Heart right ventricle (tissue), 16 donors: ENCODE results near the gene LAMA4. TPM values are rescaled to one million over a fixed set of nuclear protein-coding genes. Genes with fewer than 3 reads are reported as not detected.

Experiments
- ATAC-seq, 8 donors: fragments of 200-7000 bp; cut with Tn5 transposase; one replicate each; pipeline ENCODE4 v1.9.1; 2020; ENCODE audit warnings: mild to moderate bottlenecking in 8 of 8, moderate library complexity in 8 of 8, moderate number of reproducible peaks in 1 of 8
- DNase-seq, 2 donors: peaks; one replicate each; pipeline ENCODE4 v3.0.0-alpha.2; 2020
- H3K27ac ChIP-seq, 10 donors: fragments of 200-600 bp; sonication (generic) in 2 of 10; one replicate each; pipeline versions ENCODE4 v1.5.0 to v1.8.0; 2020 to 2022; ENCODE audit warnings: mild to moderate bottlenecking in 3 of 10
- H3K27me3 ChIP-seq, 7 donors: fragments of 200-600 bp; one replicate each; pipeline ENCODE4 v1.8.0; 2021 to 2022; ENCODE audit warnings: mild to moderate bottlenecking in 2 of 7
- H3K36me3 ChIP-seq, 9 donors: fragments of 200-600 bp; sonication (generic) in 1 of 9; one replicate each; pipeline versions ENCODE4 v1.5.0 to v1.8.0; 2020 to 2022; ENCODE audit warnings: mild to moderate bottlenecking in 2 of 9
- H3K4me1 ChIP-seq, 9 donors: fragments of 200-600 bp; sonication (generic) in 1 of 9; one replicate each; pipeline versions ENCODE4 v1.5.0 to v1.8.0; 2020 to 2022; ENCODE audit warnings: mild to moderate bottlenecking in 4 of 9
- H3K4me3 ChIP-seq, 10 donors: fragments of 200-600 bp; sonication (generic) in 2 of 10; one replicate each; pipeline versions ENCODE4 v1.5.0 to v1.8.0; 2020 to 2022; ENCODE audit warnings: mild to moderate bottlenecking in 7 of 10, moderate library complexity in 2 of 10
- H3K9me3 ChIP-seq, 11 donors: fragments of 200-600 bp in 10 of 11; sonication (generic) in 2 of 11; one replicate each; pipeline versions ENCODE4 v1.5.0 to v1.8.0; 2013 to 2022; ENCODE audit warnings: mild to moderate bottlenecking in 2 of 11, control low read depth in 1 of 11, moderate library complexity in 1 of 11
- WGBS, 2 donors: extraction: QIAGEN DNeasy Blood & Tissue Kit; methylation state at CpG; one replicate each; pipeline ENCODE4 v1.1.7; 2013; ENCODE audit warnings: inconsistent platforms in 1 of 2; 5-methylcytosine and 5-hydroxymethylcytosine counted together
- intact Hi-C, 10 donors: fragments of 100-400 bp; cut with DNase I; formaldehyde crosslinking; loops; one replicate each; pipeline versions ENCODE4 v1.11.1 to v1.14.2; 2022
- polyA plus RNA-seq, 2 donors: library from polyadenylated mRNA; stranded (reverse); fragments of 200-250 nt; gene quantifications; one replicate each; pipeline ENCODE4 v1.2.3, GENCODE V29; 2013
- total RNA-seq, 10 donors: library from RNA; stranded (reverse); fragmentation: NEBNext Ultra II Directional in 3 of 10; extraction: Animal tissue kit (Norgen Biotek cat#: 25700) in 3 of 10; gene quantifications; one replicate each; pipeline versions ENCODE4 v1.2.1 to v1.2.4, GENCODE V29; 2021 to 2023
- TF ChIP-seq, protein P1 (sequence below), 9 donors: fragments of 200-600 bp; sonication (generic) in 2 of 9; IDR thresholded peaks; one replicate each; pipeline versions ENCODE4 v1.5.0 to v1.8.0; 2021 to 2022; ENCODE audit warnings: antibody characterized with exemption in 9 of 9, mild to moderate bottlenecking in 5 of 9, moderate library complexity in 1 of 9
- donor health status: Arrhythmogenic right ventricular cardiomyopathy.
- donor health status: ischemic (EF 13 %, LVEDD 7.1; RV severe dilation, severe dysfunction).
- donor health status: healthy with polysubstance abuse.
- donor health status: DM: no; HTN: yes; CAD: no.
- donor health status: DM: no; HTN: no; CAD: no.
- donor health status: ischemic (EF 25% LVEDD 6.9; RV normal size, moderate dysfunction).
- donor health status: ischemic (EF 25% LVEDD 5.7; RV mildly dilated, moderate dysfunction).
- donor health status: healthy.
- donor health status: DM: yes; HTN: yes; CAD: no.
- donor health status: Ischemic cardiomyopathy.
- donor health status: ischemic (EF 35%, LVEDD 5.7; RV mildly dilated, moderate dysfunction).
- donor health status: nonischemic (EF 11% LVEDD 7.7; RV severe dilation, severe dysfunction).
- donor health status: DM: yes; HTN: yes; CAD: no.
- donor health status: PGD.
- donor health status: ischemic (EF 29% LVEDD 5.4; RV normal size, mild dysfunction).
- donor health status: nonischemic (EF 23%, LVEDD 6.1; RV moderate dilation, normal function).

The LAMA4 gene
- total and polyA plus RNA-seq, 12 donors: 23.7 to 103 (median 82.5) TPM

GRCh38 chr6:112065426-112065986 is 188.9 kb downstream of the LAMA4 start:
- 64 to 69% methylated on average over 6 of the region's 6 CpGs for WGBS, 2 donors

GRCh38 chr6:112062966-112063365 is 191.4 kb downstream of the LAMA4 start:
- DNase-seq (no peak), ATAC-seq (no peak)
- intact Hi-C loops: no loop called here
- no peaks in the 10 kb centered on the region for H3K4me1 ChIP-seq
- no peak overlapping the region for H3K27ac ChIP-seq
- TF ChIP-seq, protein P1, sequence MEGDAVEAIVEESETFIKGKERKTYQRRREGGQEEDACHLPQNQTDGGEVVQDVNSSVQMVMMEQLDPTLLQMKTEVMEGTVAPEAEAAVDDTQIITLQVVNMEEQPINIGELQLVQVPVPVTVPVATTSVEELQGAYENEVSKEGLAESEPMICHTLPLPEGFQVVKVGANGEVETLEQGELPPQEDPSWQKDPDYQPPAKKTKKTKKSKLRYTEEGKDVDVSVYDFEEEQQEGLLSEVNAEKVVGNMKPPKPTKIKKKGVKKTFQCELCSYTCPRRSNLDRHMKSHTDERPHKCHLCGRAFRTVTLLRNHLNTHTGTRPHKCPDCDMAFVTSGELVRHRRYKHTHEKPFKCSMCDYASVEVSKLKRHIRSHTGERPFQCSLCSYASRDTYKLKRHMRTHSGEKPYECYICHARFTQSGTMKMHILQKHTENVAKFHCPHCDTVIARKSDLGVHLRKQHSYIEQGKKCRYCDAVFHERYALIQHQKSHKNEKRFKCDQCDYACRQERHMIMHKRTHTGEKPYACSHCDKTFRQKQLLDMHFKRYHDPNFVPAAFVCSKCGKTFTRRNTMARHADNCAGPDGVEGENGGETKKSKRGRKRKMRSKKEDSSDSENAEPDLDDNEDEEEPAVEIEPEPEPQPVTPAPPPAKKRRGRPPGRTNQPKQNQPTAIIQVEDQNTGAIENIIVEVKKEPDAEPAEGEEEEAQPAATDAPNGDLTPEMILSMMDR (IDR thresholded peaks at IDR 0.05): no peak
- H3K9me3 ChIP-seq: no peaks in the 10 kb centered on the region
- peaks cover 0 to 3% (median 0%) of the 10 kb centered on the region in 9 donors for H3K36me3 ChIP-seq
- H3K27me3 ChIP-seq: no peaks in the 10 kb centered on the region
- H3K4me3 ChIP-seq: no peak overlapping the region
- WGBS, 2 donors: 87 to 91% methylated on average over 3 of the region's 3 CpGs

More at GRCh38 chr6:112065426-112065986, 188.9 kb downstream of the LAMA4 start:
- ATAC-seq (no peak), DNase-seq (no peak)
- TF ChIP-seq, protein P1 (IDR thresholded peaks at IDR 0.05): no peak
- H3K36me3 ChIP-seq: peaks cover 0 to 27% (median 14%) of the 10 kb centered on the region in 9 donors
- no peaks in the 10 kb centered on the region for H3K27me3 ChIP-seq
- no peaks in the 10 kb centered on the region for H3K9me3 ChIP-seq
- H3K4me1 ChIP-seq: no peaks in the 10 kb centered on the region
- no peak overlapping the region for H3K27ac ChIP-seq
- intact Hi-C loops: no loop called here
- H3K4me3 ChIP-seq: no peak overlapping the region

GRCh38 chr6:112061605-112062004 is 192.8 kb downstream of the LAMA4 start:
- ATAC-seq (no peak), DNase-seq (no peak)
- no peaks in the 10 kb centered on the region for H3K27me3 ChIP-seq
- no peaks in the 10 kb centered on the region for H3K9me3 ChIP-seq
- H3K36me3 ChIP-seq: no peaks in the 10 kb centered on the region
- TF ChIP-seq, protein P1 (IDR thresholded peaks at IDR 0.05): no peak
- intact Hi-C loops: no loop called here
- no peak overlapping the region for H3K27ac ChIP-seq
- no peak overlapping the region for H3K4me3 ChIP-seq
- H3K4me1 ChIP-seq: no peaks in the 10 kb centered on the region
- 93 to 98% methylated on average over 4 of the region's 4 CpGs for WGBS, 2 donors

Other genes starting within 250 kb of the LAMA4 start
- gene CCN6, start 200.5 kb downstream of the LAMA4 start, total RNA-seq: not detected
- gene CCN6, start 200.5 kb downstream of the LAMA4 start, polyA plus RNA-seq: not detected
- 10 to 100 TPM; 13.5 to 38.6 (median 22.6) TPM for gene TUBE1, start 167.1 kb downstream of the LAMA4 start, total RNA-seq
- 10 to 100 TPM in 1 of 2 donors, 1 to 10 TPM in 1; 9.0 to 43.5 TPM for gene TUBE1, start 167.1 kb downstream of the LAMA4 start, polyA plus RNA-seq
- gene FAM229B, start 167.0 kb downstream of the LAMA4 start, total RNA-seq: 10 to 100 TPM; 47.4 to 88.7 (median 59.8) TPM
- 10 to 100 TPM; 36.7 to 68.0 TPM for gene FAM229B, start 167.0 kb downstream of the LAMA4 start, polyA plus RNA-seq
- under 1 TPM in 1 of 10 donors, not detected in 9; 0.12 TPM for gene RFPL4B, start 92.8 kb upstream of the LAMA4 start, total RNA-seq
- gene RFPL4B, start 92.8 kb upstream of the LAMA4 start, polyA plus RNA-seq: not detected